ENCODE results near the gene LDLRAP1. TPM values are rescaled to one million over a fixed set of nuclear protein-coding genes. Genes with fewer than 3 reads are reported as not detected.
A peak's percentile ranks its signal among the peaks of the same experiment; 100 is the strongest.

Gene LDLRAP1
- total and polyA plus RNA-seq, 9 of the 15 experiments (the other 6 are each of a cell fraction or from before 2014, with no cell fraction given) = 0.56 to 29.6 (median 16.2) TPM

GRCh38 chr1:25501235-25502058 is 42.0 kb upstream of the LDLRAP1 start (continued):
- TF ChIP-seq CTCF (IDR thresholded peaks at IDR 0.05 in 2 of 3, conservative IDR thresholded peaks at IDR 0.05 in 1 of 3; ENCODE audit: insufficient read depth in 2 of 3, low read depth in 1 of 3, low read length in 3 of 3) (peak; percentile 18 to 68 (median 43); a peak in 4 of 6 replicates), CTBP1 (IDR thresholded peaks at IDR 0.05; ENCODE audit: borderline replicate concordance) (peak; percentile 55; the same call in 1 of the 2 replicates)

GRCh38 chr1:25502957-25503356 is 40.4 kb upstream of the LDLRAP1 start:
- in situ Hi-C loops (cut with MboI) (no loop called here), intact Hi-C loops (cut with micrococcal nuclease) (no loop called here)
- H3K4me1 ChIP-seq (replicated peaks in 1 of 2; ENCODE audit: control insufficient read depth in 2 of 2, insufficient read depth in 2 of 2, low read length in 2 of 2) = 0 out of 5 replicates have a peak, but pooled peaks cover 0 to 2% of the 10 kb centered on the region in 2 experiments
- 62% methylated on average over 4 of the region's 4 CpGs for WGBS (ENCODE audit: insufficient coverage, low coverage, missing lambda C conversion rate)
- peaks cover 2% of the 10 kb centered on the region for H3K9me1 ChIP-seq (ENCODE audit: control insufficient read depth, insufficient read depth, low read length)
- FAIRE-seq (no peak), DNase-seq (ENCODE audit: extremely low read depth in 1 of 4, low spot score in 3 of 4) (no peak), ATAC-seq (no peak)
- H2AFZ ChIP-seq (ENCODE audit: low read depth, low read length) = no peak overlapping the region
- no peak overlapping the region for H3K4me2 ChIP-seq (ENCODE audit: insufficient read depth, low read length)
- no peak overlapping the region for H3K9ac ChIP-seq (ENCODE audit: insufficient read depth in 1 of 2, low read depth in 2 of 2, low read length in 2 of 2)
- no peak overlapping the region for H3K27ac ChIP-seq (ENCODE audit: extremely low read depth, low read depth, low read length)
- H3K36me3 ChIP-seq (ENCODE audit: control insufficient read depth, insufficient read depth, low read length) = peaks cover 33% of the 10 kb centered on the region
- no peak for TF ChIP-seq ZNF347 (CRISPR knock-in tag; IDR thresholded peaks at IDR 0.05; ENCODE audit: low read depth)
- no peak for TF ChIP-seq HDAC3 (IDR thresholded peaks at IDR 0.05; ENCODE audit: borderline replicate concordance, partially characterized antibody)
- TF ChIP-seq POLR2G (IDR thresholded peaks at IDR 0.05; ENCODE audit: low read depth, low read length) = 0 out of 2 replicates have a peak, but pooled peaks have one; percentile 34
- H3K27me3 ChIP-seq (ENCODE audit: control insufficient read depth in 2 of 2, insufficient read depth in 2 of 2, low read length in 2 of 2) = no peaks in the 10 kb centered on the region
- BruUV-seq (replicated peaks) = no TSS peak
- no peaks in the 10 kb centered on the region for H3K9me3 ChIP-seq (replicated peaks; ENCODE audit: control insufficient read depth, insufficient read depth, low read depth, low read length)
- ChIA-PET CTCF (ENCODE audit: low intra/inter-chr PET ratio) (no interaction called here), POLR2A (interaction anchor here (0.7 to 2.7 kb wide), 3 partner anchors 11 to 134 kb away, joined by 4 to 13 read pairs (median 5); no protein-coding TSS in a partner anchor)
- no peaks in the 10 kb centered on the region for H3K79me2 ChIP-seq (ENCODE audit: control insufficient read depth, insufficient read depth, low read length)
- no peak overlapping the region for H3K4me3 ChIP-seq
- H4K20me1 ChIP-seq (replicated peaks; ENCODE audit: control insufficient read depth, insufficient read depth, low read length) = no peaks in the 10 kb centered on the region

All from K562 (cell line).